ENCODE measurements around the gene C9orf85. TPM values are rescaled to one million over a fixed set of nuclear protein-coding genes. Genes with fewer than 3 reads are reported as not detected.
"Not testable (repeated sequence)": the region's sequence is repeated elsewhere in the genome, so short reads cannot be mapped to it uniquely, and the experiment has no call there.

C9orf85 gene
- total and polyA plus RNA-seq, 12 donors = 4.7 to 18.8 (median 12.1) TPM

DNA sequence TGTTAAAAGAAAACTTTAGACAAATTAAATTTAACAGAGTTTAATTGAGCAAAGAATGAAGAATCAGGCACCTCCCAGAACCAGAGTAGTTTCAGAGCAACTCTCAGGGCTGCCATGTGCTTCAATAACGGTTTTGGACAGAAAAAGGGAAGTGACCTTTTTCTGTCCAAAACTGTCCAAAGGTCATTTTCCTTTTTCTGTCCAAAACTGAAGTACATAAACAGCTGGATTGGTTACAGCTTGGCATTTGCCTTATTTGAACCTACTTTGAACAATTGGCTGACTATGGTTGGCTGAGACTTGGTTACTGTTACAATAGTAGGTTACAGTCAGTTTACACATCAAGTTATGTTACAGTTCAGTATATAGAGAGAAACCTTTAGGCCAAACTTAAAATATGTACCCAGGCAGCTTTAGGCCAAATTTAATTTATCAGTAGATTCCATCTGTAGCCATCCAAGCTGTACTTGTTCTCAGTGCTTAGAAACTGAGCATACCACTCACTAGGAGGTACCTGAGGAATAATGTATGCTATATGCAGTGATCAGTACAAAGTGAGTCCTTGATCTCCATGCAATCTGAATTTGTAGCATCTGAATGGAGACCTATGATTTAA lies 44.0 kb downstream of the C9orf85 start:
- no peaks in the 10 kb centered on the region for H3K27me3 ChIP-seq
- no peaks in the 10 kb centered on the region for H3K9me3 ChIP-seq (replicated peaks in 1 of 3)
- intact Hi-C loops (cut with DNase I) = no loop called here
- peaks cover 0 to 7% of the 10 kb centered on the region in 2 donors for H3K4me1 ChIP-seq (replicated peaks in 1 of 2)
- no peak for DNase-seq
- H3K27ac ChIP-seq = no peak overlapping the region
- H3K4me3 ChIP-seq = no peak overlapping the region
- H3K36me3 ChIP-seq (replicated peaks in 1 of 2) = peaks cover 0 to 2% of the 10 kb centered on the region in 2 donors
- no peak for TF ChIP-seq POLR2A (IDR thresholded peaks at IDR 0.05)
- TF ChIP-seq, protein P1, sequence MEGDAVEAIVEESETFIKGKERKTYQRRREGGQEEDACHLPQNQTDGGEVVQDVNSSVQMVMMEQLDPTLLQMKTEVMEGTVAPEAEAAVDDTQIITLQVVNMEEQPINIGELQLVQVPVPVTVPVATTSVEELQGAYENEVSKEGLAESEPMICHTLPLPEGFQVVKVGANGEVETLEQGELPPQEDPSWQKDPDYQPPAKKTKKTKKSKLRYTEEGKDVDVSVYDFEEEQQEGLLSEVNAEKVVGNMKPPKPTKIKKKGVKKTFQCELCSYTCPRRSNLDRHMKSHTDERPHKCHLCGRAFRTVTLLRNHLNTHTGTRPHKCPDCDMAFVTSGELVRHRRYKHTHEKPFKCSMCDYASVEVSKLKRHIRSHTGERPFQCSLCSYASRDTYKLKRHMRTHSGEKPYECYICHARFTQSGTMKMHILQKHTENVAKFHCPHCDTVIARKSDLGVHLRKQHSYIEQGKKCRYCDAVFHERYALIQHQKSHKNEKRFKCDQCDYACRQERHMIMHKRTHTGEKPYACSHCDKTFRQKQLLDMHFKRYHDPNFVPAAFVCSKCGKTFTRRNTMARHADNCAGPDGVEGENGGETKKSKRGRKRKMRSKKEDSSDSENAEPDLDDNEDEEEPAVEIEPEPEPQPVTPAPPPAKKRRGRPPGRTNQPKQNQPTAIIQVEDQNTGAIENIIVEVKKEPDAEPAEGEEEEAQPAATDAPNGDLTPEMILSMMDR (IDR thresholded peaks at IDR 0.05) = no peak
- WGBS, 4 donors = 30 to 32% (median 30%) methylated on average over 1 of the region's 1 CpG

DNA sequence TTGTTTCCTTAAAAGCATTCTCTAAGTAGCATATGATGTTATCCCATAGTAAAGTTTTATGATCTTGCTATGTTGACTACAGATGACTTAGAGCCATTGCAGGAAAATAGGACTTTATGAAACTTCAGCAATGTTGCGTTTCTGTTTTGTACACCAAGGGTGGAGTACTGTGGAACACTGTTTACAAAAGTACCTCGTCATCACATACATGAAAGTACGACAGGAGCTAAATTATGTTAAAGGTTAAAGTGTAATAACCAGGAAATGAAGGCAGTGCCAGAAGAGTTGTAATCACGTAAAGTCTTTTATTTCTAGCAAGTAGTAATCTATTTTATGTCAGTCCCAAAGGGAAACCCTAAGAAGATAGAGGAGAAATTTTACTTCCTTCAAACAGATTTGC lies 50.9 kb downstream of the C9orf85 start:
- DNase-seq = no peak
- Histone ChIP-seq H3K36me3 (replicated peaks in 1 of 2) (no peaks in the 10 kb centered on the region), H3K27me3 (no peaks in the 10 kb centered on the region), H3K27ac (no peak overlapping the region), H3K9me3 (replicated peaks in 1 of 3) (no peaks in the 10 kb centered on the region), H3K4me3 (no peak overlapping the region), H3K4me1 (replicated peaks in 1 of 2) (no peaks in the 10 kb centered on the region)
- WGBS, 4 donors = 80 to 85% (median 84%) methylated on average over 4 of the region's 4 CpGs
- TF ChIP-seq, protein P1 (IDR thresholded peaks at IDR 0.05) = no peak
- no peak for TF ChIP-seq POLR2A (IDR thresholded peaks at IDR 0.05)
- intact Hi-C loops (cut with DNase I) = no loop called here

DNA sequence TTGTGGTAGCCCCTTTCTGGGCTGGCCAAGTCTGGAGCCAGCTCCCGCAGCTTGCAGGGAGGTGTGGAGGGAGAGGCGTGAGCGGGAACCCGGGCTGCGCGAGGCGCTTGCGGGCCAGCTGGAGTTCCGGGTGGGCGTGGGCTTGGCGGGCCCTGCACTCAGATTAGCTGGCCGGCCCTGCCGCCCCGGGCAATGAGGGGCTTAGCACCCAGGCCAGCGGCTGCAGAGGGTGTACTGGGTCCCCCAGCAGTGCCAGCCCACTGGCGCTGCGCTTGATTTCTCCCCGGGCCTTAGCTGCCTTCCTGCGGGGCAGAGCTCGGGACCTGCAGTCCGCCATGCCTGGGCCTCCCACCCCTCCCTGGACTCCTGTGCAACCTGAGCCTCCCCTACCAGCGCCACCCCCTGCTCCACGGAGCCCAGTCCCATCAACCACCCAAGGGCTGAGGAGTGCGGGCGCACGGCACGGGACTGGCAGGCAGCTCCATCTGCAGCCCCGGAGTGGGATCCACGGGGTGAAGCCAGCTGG lies 52.1 kb downstream of the C9orf85 start:
- intact Hi-C loops (cut with DNase I); H3K27me3 ChIP-seq; H3K4me1 ChIP-seq (replicated peaks in 1 of 2); H3K27ac ChIP-seq; H3K36me3 ChIP-seq (replicated peaks in 1 of 2); H3K4me3 ChIP-seq; H3K9me3 ChIP-seq (replicated peaks in 1 of 3); DNase-seq: not testable (repeated sequence)
- 88 to 100% (median 92%) methylated on average over 3 to 29 of the region's 29 CpGs; no CpG with 5 or more reads in 1 of the 4 donors for WGBS, 4 donors

DNA sequence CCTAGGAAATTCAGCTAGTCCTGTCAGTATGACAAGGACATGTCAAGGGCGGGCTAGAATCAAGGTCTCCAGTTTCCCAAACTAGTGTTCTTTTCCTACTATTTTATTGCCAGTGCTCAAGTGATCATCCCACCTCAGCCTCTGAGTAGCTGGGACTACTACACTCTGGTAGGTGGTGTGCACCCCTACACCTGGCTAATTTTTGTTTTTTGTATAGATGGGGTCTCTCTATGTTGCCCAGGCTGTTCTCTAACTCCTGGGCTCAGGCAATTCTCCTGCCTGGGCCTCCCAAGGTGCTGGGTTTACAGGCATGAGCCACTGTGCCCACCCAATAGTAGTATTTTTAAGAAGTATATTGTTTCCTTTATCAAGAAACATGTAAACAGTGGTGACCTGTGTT lies 54.0 kb downstream of the C9orf85 start:
- no peak overlapping the region for H3K4me3 ChIP-seq
- no peak for DNase-seq
- no peak for TF ChIP-seq POLR2A (IDR thresholded peaks at IDR 0.05)
- TF ChIP-seq, protein P1 (IDR thresholded peaks at IDR 0.05) = no peak
- H3K4me1 ChIP-seq (replicated peaks in 1 of 2) = no peaks in the 10 kb centered on the region
- H3K9me3 ChIP-seq (replicated peaks in 1 of 3) = no peaks in the 10 kb centered on the region
- no peaks in the 10 kb centered on the region for H3K36me3 ChIP-seq (replicated peaks in 1 of 2)
- no peak overlapping the region for H3K27ac ChIP-seq
- intact Hi-C loops (cut with DNase I) = no loop called here
- no peaks in the 10 kb centered on the region for H3K27me3 ChIP-seq
- 70 to 87% (median 83%) methylated on average over 1 of the region's 1 CpG for WGBS, 4 donors

DNA sequence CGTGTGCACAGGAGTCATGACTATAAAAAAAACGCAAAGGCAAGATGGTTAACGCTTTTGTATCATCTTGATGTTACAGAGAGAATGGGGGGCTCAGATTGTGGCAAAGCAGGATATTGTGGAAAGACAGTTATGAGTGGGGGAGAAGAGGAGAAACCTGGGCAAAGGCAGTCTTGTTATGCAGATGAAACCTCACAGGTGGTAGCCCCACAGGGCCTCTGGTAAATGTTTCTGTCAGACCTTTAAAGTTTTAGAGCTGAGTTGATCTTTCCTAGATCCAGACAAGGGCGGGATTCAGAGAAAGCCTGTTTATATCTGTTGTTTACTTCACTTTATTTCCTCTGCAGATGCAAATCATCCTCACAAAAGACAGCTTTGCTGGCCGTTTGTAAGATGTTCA lies 55.2 kb downstream of the C9orf85 start:
- intact Hi-C loops (cut with DNase I) = no loop called here
- no peak for DNase-seq
- WGBS, 4 donors = 83 to 93% (median 88%) methylated on average over 5 of the region's 5 CpGs

More for the DNA sequence above, 55.2 kb downstream of the C9orf85 start:
- H3K4me3 ChIP-seq = no peak overlapping the region
- H3K9me3 ChIP-seq (replicated peaks in 1 of 3) = no peaks in the 10 kb centered on the region
- H3K4me1 ChIP-seq (replicated peaks in 1 of 2) = no peaks in the 10 kb centered on the region
- no peaks in the 10 kb centered on the region for H3K27me3 ChIP-seq
- no peaks in the 10 kb centered on the region for H3K36me3 ChIP-seq (replicated peaks in 1 of 2)
- TF ChIP-seq, protein P1 (IDR thresholded peaks at IDR 0.05) = no peak
- no peak for TF ChIP-seq POLR2A (IDR thresholded peaks at IDR 0.05)
- no peak overlapping the region for H3K27ac ChIP-seq

Measured in adrenal gland (tissue), 12 donors.